Activated B cell treated with CpG ODN at 0.5 μM for 24 hours (primary cell): Measurements from ENCODE around the gene CLASP1. TPM values are rescaled to one million over a fixed set of nuclear protein-coding genes. Genes with fewer than 3 reads are reported as not detected.

ENCODE experiments used
- ATAC-seq: fragments of 200-7000 bp; cut with Tn5 transposase; one replicate; pipeline ENCODE4 v1.10.0; 2021; ENCODE audit warnings: low read depth, mild to moderate bottlenecking, moderate library complexity
- CTCF ChIA-PET: fragments of 350-600 bp; sonication (Branson Sonifier 250); formaldehyde crosslinking; loops from one replicate; lab custom pipeline; 2021; ENCODE audit warnings: antibody characterized with exemption; lab: Charles Lee
- POLR2A ChIA-PET: fragments of 350-600 bp; sonication (Branson Sonifier 250); formaldehyde crosslinking; loops from one replicate; lab custom pipeline; 2021; ENCODE audit warnings: antibody characterized with exemption; lab: Charles Lee
- DNase-seq: peaks from one replicate; pipeline ENCODE4 v3.0.0; 2022
- H3K27ac Mint-ChIP-seq: one replicate; pipeline ENCODE4 v1.8.0; 2020; ENCODE audit warnings: mixed read lengths
- H3K27me3 Mint-ChIP-seq: one replicate; pipeline ENCODE4 v1.8.0; 2021; ENCODE audit warnings: mixed read lengths
- H3K36me3 Mint-ChIP-seq: one replicate; pipeline ENCODE4 v1.8.0; 2021; ENCODE audit warnings: low read depth, mixed read lengths
- H3K4me1 Mint-ChIP-seq: one replicate; pipeline ENCODE4 v1.8.0; 2021; ENCODE audit warnings: mixed read lengths
- H3K4me3 Mint-ChIP-seq: one replicate; pipeline ENCODE4 v1.8.0; 2020; ENCODE audit warnings: mild to moderate bottlenecking, mixed read lengths
- H3K9me3 Mint-ChIP-seq: one replicate; pipeline ENCODE4 v1.8.0; 2020; ENCODE audit warnings: mixed read lengths
- CTCF ChIP-seq: fragments of 200-600 bp; IDR thresholded peaks from one replicate; pipeline ENCODE4 v1.8.0; 2022; ENCODE audit warnings: antibody characterized with exemption, mild to moderate bottlenecking
- intact Hi-C: fragments of 100-400 bp; cut with micrococcal nuclease; formaldehyde crosslinking; loops from one replicate; pipeline ENCODE4 v1.15.1; 2024
- total RNA-seq: library from RNA; stranded (reverse); gene quantifications from 2 replicates; pipeline ENCODE4 v1.2.3, GENCODE V29; 2022

CLASP1 gene
- total RNA-seq, 1 donor from 2014 or later = 65.0 TPM

GRCh38 chr2:121368155-121368554 lies 281.1 kb downstream of the CLASP1 start:
- ChIA-PET POLR2A (no interaction called here), CTCF (interaction anchor here (0.7 kb wide), 1 partner anchor 34 kb away, joined by 3 read pairs; no protein-coding TSS in a partner anchor)
- intact Hi-C loops = no loop called here
- Mint-ChIP-seq H3K27ac (no peak overlapping the region), H3K27me3 (no peaks in the 10 kb centered on the region), H3K9me3 (no peaks in the 10 kb centered on the region), H3K4me3 (no peak overlapping the region), H3K36me3 (peaks cover 80% of the 10 kb centered on the region), H3K4me1 (peaks cover 6% of the 10 kb centered on the region)
- DNase-seq = no peak
- ATAC-seq = no peak
- TF ChIP-seq CTCF = no peak

GRCh38 chr2:121367246-121367900 lies 281.9 kb downstream of the CLASP1 start:
- ATAC-seq = no peak
- Mint-ChIP-seq H3K4me1 (no peaks in the 10 kb centered on the region), H3K4me3 (no peak overlapping the region), H3K27me3 (no peaks in the 10 kb centered on the region), H3K27ac (no peak overlapping the region), H3K36me3 (peaks cover 80% of the 10 kb centered on the region), H3K9me3 (no peaks in the 10 kb centered on the region)
- CTCF ChIA-PET = interaction anchor here (0.7 kb wide), 1 partner anchor 35 kb away, joined by 3 read pairs; no protein-coding TSS in a partner anchor
- no peak for DNase-seq
- TF ChIP-seq CTCF = no peak
- intact Hi-C loops = no loop called here
- POLR2A ChIA-PET = no interaction called here

GRCh38 chr2:121366040-121366439 lies 283.2 kb downstream of the CLASP1 start:
- no peaks in the 10 kb centered on the region for H3K4me1 Mint-ChIP-seq
- CTCF ChIA-PET = no interaction called here
- intact Hi-C loops = no loop called here
- POLR2A ChIA-PET = no interaction called here
- ATAC-seq (no peak), DNase-seq (no peak)
- H3K4me3 Mint-ChIP-seq = no peak overlapping the region
- no peaks in the 10 kb centered on the region for H3K9me3 Mint-ChIP-seq
- H3K27me3 Mint-ChIP-seq = no peaks in the 10 kb centered on the region
- H3K36me3 Mint-ChIP-seq = peaks cover 85% of the 10 kb centered on the region
- H3K27ac Mint-ChIP-seq = no peak overlapping the region
- TF ChIP-seq CTCF = no peak

GRCh38 chr2:121365061-121365460 lies 284.2 kb downstream of the CLASP1 start:
- POLR2A ChIA-PET = no interaction called here
- H3K27me3 Mint-ChIP-seq = no peaks in the 10 kb centered on the region
- ATAC-seq (no peak), DNase-seq (no peak)
- intact Hi-C loops = no loop called here
- peaks cover 88% of the 10 kb centered on the region for H3K36me3 Mint-ChIP-seq
- H3K4me1 Mint-ChIP-seq = no peaks in the 10 kb centered on the region
- H3K4me3 Mint-ChIP-seq = no peak overlapping the region
- CTCF ChIA-PET = no interaction called here
- no peak overlapping the region for H3K27ac Mint-ChIP-seq
- no peak for TF ChIP-seq CTCF
- H3K9me3 Mint-ChIP-seq = no peaks in the 10 kb centered on the region

- DNase-seq (no peak), ATAC-seq (no peak)
- Mint-ChIP-seq H3K36me3 (peaks cover 85% of the 10 kb centered on the region), H3K9me3 (no peaks in the 10 kb centered on the region), H3K4me3 (no peak overlapping the region), H3K27ac (no peak overlapping the region), H3K27me3 (no peaks in the 10 kb centered on the region), H3K4me1 (no peaks in the 10 kb centered on the region)
- intact Hi-C loops = no loop called here
- ChIA-PET CTCF (no interaction called here), POLR2A (no interaction called here)
- TF ChIP-seq CTCF = no peak
Observed at GRCh38 chr2:121363632-121364420, 285.4 kb downstream of the CLASP1 start.
